BJ (cell line): ENCODE data around the gene U2SURP. TPM values are rescaled to one million over a fixed set of nuclear protein-coding genes. Genes with fewer than 3 reads are reported as not detected.
A peak's percentile ranks its signal among the peaks of the same experiment; 100 is the strongest.

Source experiments
- CTCF ChIA-PET: fragments of 350-600 bp; formaldehyde crosslinking; extraction: SDS; loops from one replicate; lab custom pipeline; 2021; ENCODE audit warnings: antibody characterized with exemption, inconsistent platforms; lab: Yijun Ruan, JAX
- POLR2A ChIA-PET: fragments of 300-600 bp; sonication (Branson Sonifier 250); formaldehyde crosslinking; extraction: SDS; loops from one replicate; lab custom pipeline; 2021; ENCODE audit warnings: antibody characterized with exemption; lab: Charles Lee
- DNase-seq: peaks from one replicate; pipeline ENCODE4 v3.0.0-alpha.2; 2011; ENCODE audit warnings: low read depth
- H3K27me3 ChIP-seq: 2 replicates; pipeline ENCODE4 v1.6.0; 2011; ENCODE audit warnings: low read length; ENCODE audit not compliant: control insufficient read depth, insufficient read depth
- H3K36me3 ChIP-seq: 2 replicates; pipeline ENCODE4 v1.5.1; 2011; ENCODE audit warnings: low read length; ENCODE audit not compliant: control insufficient read depth, insufficient read depth
- H3K4me3 ChIP-seq: 2 replicates; pipeline ENCODE4 v1.5.1; 2011; ENCODE audit warnings: low read depth, mild to moderate bottlenecking, control low read depth, low read length
- polyA plus RNA-seq: library from polyadenylated mRNA; depleted of rRNA; stranded (reverse); fragments of >200 nt; gene quantifications from 2 replicates; pipeline ENCODE4 v1.2.3, GENCODE V29; 2011
- TF ChIP-seq, protein P1 (sequence below): IDR thresholded peaks from 2 replicates; pipeline ENCODE4 v1.5.1; 2011; ENCODE audit warnings: low read depth, mild to moderate bottlenecking, control low read depth, inconsistent platforms, low read length, moderate library complexity; ENCODE audit not compliant: insufficient read depth

U2SURP gene
- polyA plus RNA-seq, 1 experiment, result 22.6 TPM

DNA sequence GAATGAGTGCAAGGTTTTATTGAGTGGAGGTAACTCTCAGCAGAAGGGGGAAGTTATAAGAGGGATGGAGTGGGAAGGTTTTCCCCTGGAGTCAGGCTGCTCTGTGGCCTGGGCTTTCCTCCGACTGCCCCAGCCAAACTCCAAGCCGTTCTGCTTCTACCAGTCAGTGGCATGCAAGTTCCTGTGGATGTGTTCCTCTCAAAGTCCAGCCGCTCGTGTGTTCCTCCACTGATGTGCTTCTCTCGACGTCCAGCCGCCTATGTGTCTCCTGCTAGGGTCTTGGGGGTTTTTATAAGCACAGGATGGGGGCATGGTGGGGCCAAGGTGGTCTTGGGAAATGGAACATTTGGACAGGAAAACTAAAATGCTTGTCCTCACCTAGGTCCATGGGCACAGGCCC, 9.0 kb upstream of the U2SURP start:
- Histone ChIP-seq H3K27me3 (no peaks in the 10 kb centered on the region; the same call in 1 of the 2 replicates), H3K4me3 (no peak overlapping the region), H3K36me3 (no peaks in the 10 kb centered on the region)
- ChIA-PET POLR2A (no interaction called here), CTCF (interaction anchor here (1.0 to 12.7 kb wide), 3 partner anchors 13 to 405 kb away, joined by 4 to 160 read pairs (median 4); no protein-coding TSS in a partner anchor)
- TF ChIP-seq, protein P1, sequence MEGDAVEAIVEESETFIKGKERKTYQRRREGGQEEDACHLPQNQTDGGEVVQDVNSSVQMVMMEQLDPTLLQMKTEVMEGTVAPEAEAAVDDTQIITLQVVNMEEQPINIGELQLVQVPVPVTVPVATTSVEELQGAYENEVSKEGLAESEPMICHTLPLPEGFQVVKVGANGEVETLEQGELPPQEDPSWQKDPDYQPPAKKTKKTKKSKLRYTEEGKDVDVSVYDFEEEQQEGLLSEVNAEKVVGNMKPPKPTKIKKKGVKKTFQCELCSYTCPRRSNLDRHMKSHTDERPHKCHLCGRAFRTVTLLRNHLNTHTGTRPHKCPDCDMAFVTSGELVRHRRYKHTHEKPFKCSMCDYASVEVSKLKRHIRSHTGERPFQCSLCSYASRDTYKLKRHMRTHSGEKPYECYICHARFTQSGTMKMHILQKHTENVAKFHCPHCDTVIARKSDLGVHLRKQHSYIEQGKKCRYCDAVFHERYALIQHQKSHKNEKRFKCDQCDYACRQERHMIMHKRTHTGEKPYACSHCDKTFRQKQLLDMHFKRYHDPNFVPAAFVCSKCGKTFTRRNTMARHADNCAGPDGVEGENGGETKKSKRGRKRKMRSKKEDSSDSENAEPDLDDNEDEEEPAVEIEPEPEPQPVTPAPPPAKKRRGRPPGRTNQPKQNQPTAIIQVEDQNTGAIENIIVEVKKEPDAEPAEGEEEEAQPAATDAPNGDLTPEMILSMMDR, result no peak
- DNase-seq, result no peak

DNA sequence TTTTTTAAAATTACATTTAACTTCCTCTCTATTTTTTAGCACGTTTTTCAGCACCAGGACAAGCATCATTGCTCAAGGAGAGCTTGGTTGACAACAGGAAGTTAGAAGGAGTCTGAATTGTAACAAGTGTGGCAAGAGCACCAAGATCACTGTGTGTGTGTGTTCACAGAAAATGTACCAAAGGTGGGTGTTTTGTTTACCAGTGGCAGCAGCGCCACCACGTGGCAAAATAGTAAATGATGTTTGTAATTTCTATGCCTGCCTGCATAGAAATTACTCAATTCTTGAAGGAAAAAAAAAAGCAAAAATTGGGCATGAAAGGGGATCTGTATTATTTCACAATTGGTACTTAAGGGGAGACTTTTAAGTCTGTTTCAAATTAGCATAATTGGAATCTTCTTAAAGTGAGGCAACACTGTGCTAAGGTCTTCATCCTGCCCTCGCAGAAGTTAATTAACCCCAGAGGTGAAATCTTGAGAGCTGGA, 7.4 kb upstream of the U2SURP start:
- H3K36me3 ChIP-seq, result no peaks in the 10 kb centered on the region
- ChIA-PET CTCF (interaction anchor here (0.5 to 12.7 kb wide), 8 partner anchors 9 to 407 kb away, joined by 3 to 160 read pairs (median 4); no protein-coding TSS in a partner anchor), POLR2A (no interaction called here)
- DNase-seq, result no peak
- TF ChIP-seq, protein P1, result peak; percentile 68
- H3K4me3 ChIP-seq, result no peak overlapping the region
- H3K27me3 ChIP-seq, result no peaks in the 10 kb centered on the region

DNA sequence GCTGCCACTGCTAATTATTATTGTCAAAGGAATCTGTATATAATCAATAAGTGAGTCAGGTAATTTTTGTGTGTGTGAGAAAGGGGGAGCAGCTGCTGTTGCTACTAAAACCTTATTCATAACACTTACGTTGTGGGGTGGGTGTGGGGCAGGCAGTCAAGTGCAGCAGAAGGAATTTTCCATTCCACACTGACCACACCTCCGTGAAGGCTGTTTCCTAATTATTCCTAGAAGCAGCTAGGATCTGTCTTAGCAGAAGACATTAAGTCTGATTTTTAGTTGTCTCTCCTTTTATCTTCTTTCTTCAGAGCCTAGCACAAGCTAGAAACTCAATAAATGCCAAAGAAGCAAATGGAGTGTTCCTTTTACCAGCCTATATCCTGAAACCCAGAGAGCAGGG, 4.0 kb upstream of the U2SURP start:
- no peaks in the 10 kb centered on the region for H3K36me3 ChIP-seq

DNA sequence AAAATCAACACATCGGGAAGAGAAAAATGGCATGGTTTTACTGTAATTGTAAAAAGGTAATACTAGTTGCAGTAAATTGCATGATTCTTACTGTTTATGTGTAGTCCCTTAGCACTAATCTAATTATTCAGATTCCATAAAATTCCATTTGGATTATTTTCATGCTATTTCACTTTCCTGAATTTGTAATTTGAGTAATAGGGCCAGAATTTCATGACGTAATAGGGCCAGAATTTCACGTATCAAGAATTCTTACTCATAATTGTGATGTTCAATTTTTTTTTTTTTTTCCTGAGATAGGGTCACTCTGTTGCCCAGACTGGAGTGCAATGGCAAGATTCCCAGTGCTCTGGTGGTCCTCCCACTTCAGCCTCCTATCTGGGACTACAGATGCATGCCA, 2.9 kb upstream of the U2SURP start:
- ChIA-PET POLR2A (no interaction called here), CTCF (interaction anchor here (12.7 kb wide), 1 partner anchor 169 kb away, joined by 160 read pairs; no protein-coding TSS in a partner anchor)
- no peak overlapping the region for H3K4me3 ChIP-seq
- no peak for DNase-seq
- no peaks in the 10 kb centered on the region for H3K36me3 ChIP-seq
- H3K27me3 ChIP-seq, result no peaks in the 10 kb centered on the region
- TF ChIP-seq, protein P1, result no peak

More for the DNA sequence above, 4.0 kb upstream of the U2SURP start:
- H3K4me3 ChIP-seq, result no peak overlapping the region
- ChIA-PET CTCF (interaction anchor here (0.7 to 12.7 kb wide), 4 partner anchors 11 to 168 kb away, joined by 3 to 160 read pairs (median 4); no protein-coding TSS in a partner anchor), POLR2A (no interaction called here)
- TF ChIP-seq, protein P1, result no peak
- H3K27me3 ChIP-seq, result no peaks in the 10 kb centered on the region
- DNase-seq, result no peak

DNA sequence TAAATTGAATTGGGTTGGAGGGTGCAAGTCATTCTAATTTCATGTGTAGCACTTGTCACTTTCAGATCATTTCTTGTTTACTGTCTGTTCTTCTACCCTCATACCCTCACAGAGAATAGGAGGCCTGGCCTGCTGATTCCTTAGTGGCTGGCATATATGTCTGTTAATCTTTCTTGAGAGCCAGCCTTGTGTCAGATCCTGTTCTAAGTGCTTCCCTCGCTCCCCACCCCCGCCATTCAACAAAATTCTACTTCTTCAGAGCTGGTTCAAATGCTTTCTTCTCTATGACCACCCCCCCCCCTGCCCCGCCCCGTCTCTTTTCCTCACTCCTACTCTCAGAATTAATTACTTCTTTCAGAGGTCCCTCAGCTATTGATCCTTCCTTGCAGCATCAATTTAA, 1.5 kb upstream of the U2SURP start:
- POLR2A ChIA-PET, result no interaction called here
- DNase-seq, result no peak
- TF ChIP-seq, protein P1, result no peak
- H3K27me3 ChIP-seq, result no peaks in the 10 kb centered on the region
- peak overlapping the region; percentile 64 for H3K4me3 ChIP-seq
- H3K36me3 ChIP-seq, result no peaks in the 10 kb centered on the region
- CTCF ChIA-PET, result interaction anchor here (1.3 to 1.6 kb wide), 2 partner anchors 11 to 171 kb away, joined by 3 to 7 read pairs; no protein-coding TSS in a partner anchor
